Choroid plexus epithelial cell (primary cell): ENCODE data around the gene MYO5B.
A peak's percentile ranks its signal among the peaks of the same experiment; 100 is the strongest.

Experiments used
- DNase-seq: peaks from one replicate; pipeline ENCODE4 v3.0.0-alpha.2; 2010; ENCODE audit warnings: low read depth
- H3K4me3 ChIP-seq: 2 replicates; pipeline ENCODE4 v1.5.1; 2011; ENCODE audit warnings: low read depth, mild to moderate bottlenecking, control low read depth, low read length, moderate library complexity
- TF ChIP-seq, protein P1 (sequence below): conservative IDR thresholded peaks from 2 replicates; pipeline ENCODE4 v1.5.1; 2011; ENCODE audit warnings: low read depth, mild to moderate bottlenecking, control low read depth, inconsistent platforms, low read length, moderate library complexity

The MYO5B gene

DNA sequence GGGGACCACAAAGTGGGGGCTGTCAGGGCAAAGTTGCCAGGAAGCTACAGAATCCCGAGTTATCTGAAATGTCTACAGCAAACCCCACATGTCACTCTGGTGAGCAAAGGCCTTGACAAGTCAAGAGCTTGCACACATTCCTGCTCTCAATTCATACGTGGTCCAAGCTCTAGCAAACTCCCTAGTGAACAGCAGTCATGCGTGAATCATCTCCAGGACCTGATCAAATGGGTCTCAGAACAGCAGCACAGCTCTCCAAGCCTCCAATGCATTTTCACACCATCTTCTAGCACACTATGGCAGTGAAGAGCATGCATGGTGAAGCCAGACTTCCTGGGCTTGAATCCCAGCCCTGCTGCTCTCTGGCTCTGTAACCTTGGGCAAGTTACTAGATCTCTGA, 68.5 kb downstream of the MYO5B start:
- no peak for DNase-seq
- TF ChIP-seq, protein P1, sequence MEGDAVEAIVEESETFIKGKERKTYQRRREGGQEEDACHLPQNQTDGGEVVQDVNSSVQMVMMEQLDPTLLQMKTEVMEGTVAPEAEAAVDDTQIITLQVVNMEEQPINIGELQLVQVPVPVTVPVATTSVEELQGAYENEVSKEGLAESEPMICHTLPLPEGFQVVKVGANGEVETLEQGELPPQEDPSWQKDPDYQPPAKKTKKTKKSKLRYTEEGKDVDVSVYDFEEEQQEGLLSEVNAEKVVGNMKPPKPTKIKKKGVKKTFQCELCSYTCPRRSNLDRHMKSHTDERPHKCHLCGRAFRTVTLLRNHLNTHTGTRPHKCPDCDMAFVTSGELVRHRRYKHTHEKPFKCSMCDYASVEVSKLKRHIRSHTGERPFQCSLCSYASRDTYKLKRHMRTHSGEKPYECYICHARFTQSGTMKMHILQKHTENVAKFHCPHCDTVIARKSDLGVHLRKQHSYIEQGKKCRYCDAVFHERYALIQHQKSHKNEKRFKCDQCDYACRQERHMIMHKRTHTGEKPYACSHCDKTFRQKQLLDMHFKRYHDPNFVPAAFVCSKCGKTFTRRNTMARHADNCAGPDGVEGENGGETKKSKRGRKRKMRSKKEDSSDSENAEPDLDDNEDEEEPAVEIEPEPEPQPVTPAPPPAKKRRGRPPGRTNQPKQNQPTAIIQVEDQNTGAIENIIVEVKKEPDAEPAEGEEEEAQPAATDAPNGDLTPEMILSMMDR = no peak
- H3K4me3 ChIP-seq = no peak overlapping the region

DNA sequence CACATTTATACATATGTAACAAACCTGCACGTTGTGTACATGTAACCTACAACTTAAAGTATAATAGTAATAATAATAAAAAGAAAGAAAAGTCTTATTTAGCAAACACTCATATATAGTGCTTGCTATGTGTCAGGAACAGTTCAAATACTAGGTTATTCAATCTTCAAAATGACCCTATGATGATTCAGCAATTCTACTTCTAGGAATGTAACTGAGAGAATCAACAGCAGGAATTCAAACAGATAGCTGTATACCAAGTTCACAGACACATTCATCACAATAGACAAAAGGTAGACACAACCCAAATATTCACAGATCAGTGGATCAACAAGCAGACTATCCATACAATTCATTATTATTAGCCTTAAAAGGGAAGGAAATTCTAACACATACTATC, 69.5 kb downstream of the MYO5B start:
- TF ChIP-seq, protein P1 = no peak

DNA sequence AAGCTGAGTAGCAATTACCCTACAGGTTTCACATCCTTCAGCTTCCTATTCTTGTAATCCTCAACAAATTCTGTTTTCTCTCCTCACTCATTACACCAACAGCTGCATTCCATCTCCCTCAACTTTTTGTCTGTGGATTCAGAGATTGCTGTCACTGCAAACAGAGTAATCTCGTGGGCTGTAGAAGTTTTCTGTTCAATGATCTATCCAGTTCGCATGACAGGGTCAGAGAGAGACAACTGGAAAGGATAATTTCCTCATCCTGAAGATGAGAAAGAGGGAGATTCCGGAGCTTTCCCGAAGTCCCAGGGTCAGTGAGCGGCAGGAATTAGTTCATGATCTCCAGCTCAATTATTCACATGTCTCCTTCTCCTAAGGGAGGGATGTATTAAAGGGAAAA, 75.7 kb downstream of the MYO5B start:
- DNase-seq = no peak
- TF ChIP-seq, protein P1 = no peak
- no peak overlapping the region for H3K4me3 ChIP-seq

More for the DNA sequence above, 69.5 kb downstream of the MYO5B start:
- no peak for DNase-seq
- no peak overlapping the region for H3K4me3 ChIP-seq

DNA sequence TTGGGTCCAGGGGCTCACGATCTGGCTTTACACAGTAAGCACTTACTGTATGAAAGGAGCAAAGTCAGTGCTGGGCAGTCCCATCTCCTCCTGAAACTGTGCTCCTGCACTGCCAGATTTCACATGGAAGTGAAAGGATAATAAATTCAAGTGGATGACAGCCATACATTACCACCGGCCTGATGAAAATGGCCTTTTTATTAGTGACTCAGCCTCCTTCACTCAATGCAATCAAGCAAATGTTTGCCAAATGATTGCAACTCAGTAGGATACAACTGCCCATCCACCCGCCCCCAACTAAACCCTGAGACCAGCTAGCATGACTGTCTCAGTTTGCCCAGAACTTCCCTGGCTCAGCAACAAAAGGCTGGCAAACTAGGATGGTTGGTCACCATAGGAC, 77.1 kb downstream of the MYO5B start:
- no peak for DNase-seq
- TF ChIP-seq, protein P1 = no peak
- no peak overlapping the region for H3K4me3 ChIP-seq

DNA sequence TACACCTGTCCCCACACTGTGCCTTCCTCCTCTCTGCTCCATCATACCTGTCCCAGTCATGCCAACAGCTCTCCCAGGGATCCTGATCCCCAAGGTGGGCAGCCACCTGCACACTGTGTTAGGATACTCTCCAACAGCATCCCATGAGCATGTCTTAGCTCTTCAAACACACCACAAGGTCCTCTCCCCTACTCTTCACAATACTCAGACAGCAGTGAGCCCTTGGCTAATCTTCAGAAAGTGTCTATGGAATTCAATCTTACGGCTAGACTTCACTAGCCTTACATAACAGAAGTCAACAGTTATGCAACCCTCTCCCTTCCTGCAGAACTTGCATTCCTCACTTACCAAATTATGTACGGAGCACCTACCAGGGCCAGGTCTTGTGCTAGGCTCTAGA, 79.9 kb downstream of the MYO5B start:
- H3K4me3 ChIP-seq = no peak overlapping the region
- TF ChIP-seq, protein P1 = no peak
- DNase-seq = peak; percentile 40

DNA sequence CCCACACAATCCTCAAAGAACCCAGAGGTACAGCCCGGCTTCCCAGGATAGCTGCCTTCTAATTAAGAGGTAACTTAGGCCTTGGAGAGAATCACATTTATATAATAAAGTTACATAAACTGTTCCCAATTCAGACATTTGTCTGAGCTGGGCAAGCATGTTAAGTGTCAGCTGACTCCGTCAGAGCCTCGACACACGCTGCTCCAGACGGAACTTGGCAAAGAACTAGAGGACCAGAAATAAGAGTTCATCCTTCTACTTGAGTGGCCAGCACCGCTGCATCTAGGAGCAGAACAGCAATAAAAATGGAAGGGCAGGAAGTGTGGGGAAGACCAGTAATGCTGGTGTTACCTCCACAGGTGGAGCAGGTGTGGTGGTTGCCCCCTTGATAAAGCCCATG, 80.5 kb downstream of the MYO5B start:
- TF ChIP-seq, protein P1 = no peak
- no peak overlapping the region for H3K4me3 ChIP-seq
- no peak for DNase-seq

DNA sequence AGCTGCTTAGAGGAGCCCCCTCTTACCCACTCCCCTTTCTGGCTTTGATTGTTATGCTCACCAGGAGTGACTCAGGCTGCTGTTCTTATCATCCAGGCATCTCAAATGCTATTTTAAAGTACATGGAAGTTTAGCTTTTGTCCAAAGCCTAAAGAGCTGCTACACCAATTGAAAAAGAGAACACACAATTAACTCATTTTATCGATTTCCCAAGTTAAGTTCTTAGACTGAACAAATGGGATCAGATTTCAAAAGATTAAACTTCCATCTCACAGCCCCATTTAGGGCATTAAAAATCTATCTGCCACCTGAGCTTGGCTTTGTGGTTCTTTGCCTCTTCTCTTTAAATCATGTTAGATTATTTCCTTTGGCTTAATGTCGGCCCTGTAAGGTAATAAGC, 81.2 kb downstream of the MYO5B start:
- DNase-seq = no peak
- no peak overlapping the region for H3K4me3 ChIP-seq
- TF ChIP-seq, protein P1 = no peak
